Lower leg skin (tissue), 4 donors: Measurements from ENCODE around the gene TAPBPL. TPM values are rescaled to one million over a fixed set of nuclear protein-coding genes. Genes with fewer than 3 reads are reported as not detected.
A peak's percentile ranks its signal among the peaks of the same experiment; 100 is the strongest.
"Not testable (repeated sequence)": the region's sequence is repeated elsewhere in the genome, so short reads cannot be mapped to it uniquely, and the experiment has no call there.

Source experiments
- DNase-seq, 2 donors: peaks; one replicate each; pipeline ENCODE4 v3.0.0-alpha.2; 2019; ENCODE audit warnings: low spot score in 2 of 2
- H3K4me3 ChIP-seq: fragments of 200-600 bp; sonication (generic); 2 replicates; pipeline ENCODE4 v1.5.1; 2017; ENCODE audit warnings: mild to moderate bottlenecking, low read depth; ENCODE audit not compliant: poor library complexity, severe bottlenecking
- POLR2A ChIP-seq, 2 donors: fragments of 450-650 bp; IDR thresholded peaks; one replicate each; pipeline ENCODE4 v1.6.1; 2016 to 2017; ENCODE audit warnings: antibody characterized with exemption in 2 of 2, mild to moderate bottlenecking in 1 of 2, moderate library complexity in 1 of 2
- WGBS, 2 donors: methylation state at CpG; one replicate each; pipeline ENCODE4 v1.1.5; 2018; 5-methylcytosine and 5-hydroxymethylcytosine counted together
- intact Hi-C: fragments of 100-400 bp; cut with DNase I; formaldehyde crosslinking; loops from one replicate; pipeline ENCODE4 v1.15.0; 2023; ENCODE audit warnings: low total_unique reads
- total RNA-seq, 4 donors: library from RNA; depleted of rRNA; stranded (reverse); fragments of >200 nt; gene quantifications; one replicate each; pipeline ENCODE4 v1.1.0, GENCODE V29; 2016
- TF ChIP-seq, protein P1 (sequence below), 3 donors: fragments of 450-650 bp; IDR thresholded peaks; one replicate each; pipeline ENCODE4 v1.5.1; 2016; ENCODE audit warnings: antibody characterized with exemption in 3 of 3, mild to moderate bottlenecking in 3 of 3, moderate library complexity in 2 of 3

Gene TAPBPL
- total RNA-seq, 4 donors from 2014 or later = 11.4 to 23.8 (median 17.6) TPM

DNA sequence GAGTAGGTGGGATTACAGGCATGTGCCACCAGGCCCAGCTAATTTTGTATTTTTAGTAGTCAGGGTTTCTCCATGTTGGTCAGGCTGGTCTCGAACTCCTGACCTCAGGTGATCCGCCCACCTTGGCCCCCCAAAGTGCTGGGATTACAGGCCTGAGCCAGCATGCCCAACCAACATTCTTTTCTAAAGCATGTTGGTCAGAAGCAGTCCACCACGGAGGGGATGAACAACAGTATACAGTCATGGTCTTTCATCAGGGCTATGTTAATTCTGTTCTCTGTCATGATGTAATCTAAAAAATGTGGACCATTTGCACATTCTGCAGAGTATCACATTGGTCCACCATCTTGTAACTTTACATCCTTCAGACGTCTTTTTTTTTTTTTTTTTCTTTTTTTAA, 37.6 kb downstream of the TAPBPL start:
- WGBS, 2 donors = 60 to 67% methylated on average over 4 of the region's 4 CpGs
- intact Hi-C loops = no loop called here

DNA sequence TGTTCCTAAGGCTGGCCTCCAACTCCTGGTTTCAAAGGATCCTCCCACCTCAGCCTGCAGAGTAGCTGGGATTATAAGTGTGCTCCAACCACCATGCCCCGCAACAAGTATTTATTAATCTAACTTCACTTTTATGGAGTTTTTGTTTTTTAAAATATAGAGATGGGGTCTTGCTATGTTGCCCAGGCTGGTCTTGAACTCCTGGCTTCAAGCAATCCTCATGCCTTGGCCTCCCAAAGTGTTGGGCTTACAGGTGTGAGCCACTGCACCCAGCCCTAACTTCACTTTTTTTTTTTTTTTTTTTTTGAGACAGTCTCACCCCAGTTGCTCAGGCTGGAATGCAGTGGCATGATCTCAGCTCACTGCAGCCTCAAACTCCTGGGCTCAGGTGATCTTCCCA, 38.8 kb downstream of the TAPBPL start:
- intact Hi-C loops, H3K4me3 ChIP-seq, DNase-seq: not testable (repeated sequence)
- WGBS, 2 donors = 96 to 100% methylated on average over 1 of the region's 1 CpG

More for the DNA sequence above, 37.6 kb downstream of the TAPBPL start:
- H3K4me3 ChIP-seq = no peak overlapping the region
- TF ChIP-seq POLR2A (IDR thresholded peaks at IDR 0.05) = no peak
- TF ChIP-seq, protein P1, sequence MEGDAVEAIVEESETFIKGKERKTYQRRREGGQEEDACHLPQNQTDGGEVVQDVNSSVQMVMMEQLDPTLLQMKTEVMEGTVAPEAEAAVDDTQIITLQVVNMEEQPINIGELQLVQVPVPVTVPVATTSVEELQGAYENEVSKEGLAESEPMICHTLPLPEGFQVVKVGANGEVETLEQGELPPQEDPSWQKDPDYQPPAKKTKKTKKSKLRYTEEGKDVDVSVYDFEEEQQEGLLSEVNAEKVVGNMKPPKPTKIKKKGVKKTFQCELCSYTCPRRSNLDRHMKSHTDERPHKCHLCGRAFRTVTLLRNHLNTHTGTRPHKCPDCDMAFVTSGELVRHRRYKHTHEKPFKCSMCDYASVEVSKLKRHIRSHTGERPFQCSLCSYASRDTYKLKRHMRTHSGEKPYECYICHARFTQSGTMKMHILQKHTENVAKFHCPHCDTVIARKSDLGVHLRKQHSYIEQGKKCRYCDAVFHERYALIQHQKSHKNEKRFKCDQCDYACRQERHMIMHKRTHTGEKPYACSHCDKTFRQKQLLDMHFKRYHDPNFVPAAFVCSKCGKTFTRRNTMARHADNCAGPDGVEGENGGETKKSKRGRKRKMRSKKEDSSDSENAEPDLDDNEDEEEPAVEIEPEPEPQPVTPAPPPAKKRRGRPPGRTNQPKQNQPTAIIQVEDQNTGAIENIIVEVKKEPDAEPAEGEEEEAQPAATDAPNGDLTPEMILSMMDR (IDR thresholded peaks at IDR 0.05) = no peak
- DNase-seq = no peak

GRCh38 chr12:6492838-6493496, 41.1 kb downstream of the TAPBPL start, which contains the start of gene MRPL51:
TSS of gene MRPL51 (minus strand) at chr12:6493262. CDS start at chr12:6493136, 126 bp downstream.
- DNase-seq = peak; percentile 96 to 99
- intact Hi-C loops = no loop called here
- H3K4me3 ChIP-seq = peak within 1 kb of the TSS; percentile 67
- WGBS, 2 donors = 1% methylated on average over 39 of the region's 39 CpGs
- TF ChIP-seq, protein P1 (IDR thresholded peaks at IDR 0.05) = no peak
- peak in 1 of 2 donors; percentile 59 for TF ChIP-seq POLR2A (IDR thresholded peaks at IDR 0.05)

GRCh38 chr12:6493497-6494257, 41.8 kb downstream of the TAPBPL start, which contains the start of gene NCAPD2:
TSS of gene NCAPD2 (plus strand) at chr12:6494102. CDS start at chr12:6495099, 997 bp downstream.
- peak; percentile 95 to 98 for DNase-seq
- TF ChIP-seq POLR2A (IDR thresholded peaks at IDR 0.05) = no peak
- TF ChIP-seq, protein P1 (IDR thresholded peaks at IDR 0.05) = no peak
- H3K4me3 ChIP-seq = peak within 1 kb of the TSS; percentile 67
- intact Hi-C loops = no loop called here
- WGBS, 2 donors = 1% methylated on average over 48 to 49 of the region's 49 CpGs

DNA sequence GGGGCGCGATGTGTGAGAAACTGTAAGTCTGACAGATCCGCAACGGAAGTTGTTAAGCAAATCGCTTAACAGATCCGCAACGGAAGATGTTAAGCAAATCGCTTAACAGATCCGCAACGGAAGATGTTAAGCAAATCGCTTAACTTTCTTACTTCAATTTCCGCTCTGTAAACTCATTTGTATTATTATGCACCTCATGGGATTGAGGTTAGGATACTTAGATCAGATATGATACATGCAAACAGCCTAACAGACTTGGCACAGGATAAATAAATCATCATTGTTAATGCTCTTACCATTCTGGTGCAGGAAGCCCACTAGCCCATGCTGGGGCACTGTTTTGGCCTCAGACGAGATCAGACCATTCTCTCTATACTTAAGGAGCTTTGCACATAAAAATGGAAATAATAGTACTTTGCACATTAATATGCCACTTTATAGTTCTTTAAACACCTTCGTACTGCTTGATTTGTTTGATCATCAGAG, 42.5 kb downstream of the TAPBPL start:
- no peak for DNase-seq
- TF ChIP-seq, protein P1 (IDR thresholded peaks at IDR 0.05) = no peak
- no peak for TF ChIP-seq POLR2A (IDR thresholded peaks at IDR 0.05)
- peak overlapping the region; percentile 20 for H3K4me3 ChIP-seq
- WGBS, 2 donors = 1 to 2% methylated on average over 14 of the region's 14 CpGs
- intact Hi-C loops = no loop called here

DNA sequence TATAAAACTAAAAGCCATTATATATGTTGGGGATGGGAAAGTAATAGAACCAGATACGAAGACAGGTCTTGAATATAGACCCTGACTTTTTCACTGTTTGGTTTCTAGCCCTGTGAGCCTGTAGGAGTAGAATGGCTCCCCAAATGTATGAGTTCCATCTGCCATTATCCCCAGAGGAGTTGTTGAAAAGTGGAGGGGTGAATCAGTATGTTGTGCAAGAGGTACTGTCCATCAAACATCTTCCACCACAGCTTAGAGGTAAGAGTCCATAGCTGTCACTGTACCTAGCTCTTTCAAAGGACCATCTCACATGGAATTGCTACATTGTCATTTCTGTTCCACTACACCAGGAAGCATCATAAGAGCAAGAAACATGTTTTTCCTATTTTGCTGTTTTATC, 43.1 kb downstream of the TAPBPL start:
- 69 to 71% methylated on average over 1 of the region's 1 CpG for WGBS, 2 donors
- TF ChIP-seq POLR2A (IDR thresholded peaks at IDR 0.05) = no peak
- TF ChIP-seq, protein P1 (IDR thresholded peaks at IDR 0.05) = no peak
- DNase-seq = no peak
- intact Hi-C loops = no loop called here
- H3K4me3 ChIP-seq = no peak overlapping the region

- H3K4me3 ChIP-seq, intact Hi-C loops: not testable (repeated sequence)
- 73 to 88% methylated on average over 3 of the region's 3 CpGs for WGBS, 2 donors
- peak in 1 of 2 donors; percentile 5 for DNase-seq
Measured at GRCh38 chr12:6497291-6497690, 45.4 kb downstream of the TAPBPL start.
